HL-60/S4 treated with retinoic acid at 250 ng/mL for 4 days and 3 days (cell line): ENCODE results near the gene SDHD.
"Not testable (repeated sequence)": the region's sequence is repeated elsewhere in the genome, so short reads cannot be mapped to it uniquely, and the experiment has no call there.

Source experiments
- in situ Hi-C: fragments of 300-500 bp; cut with MboI; formaldehyde crosslinking; loops from 2 replicates; pipeline ENCODE4 v1.7.0; 2022; ENCODE audit warnings: low sequenced_read_pairs

SDHD gene

GRCh38 chr11:112086422-112087191 is at the start of gene SDHD, which contains the start of gene TIMM8B:
Gene SDHD (plus strand): TSS chr11:112086873. CDS start chr11:112086908, 35 bp downstream.
Gene TIMM8B (minus strand): TSS chr11:112086756. CDS start chr11:112086723, 33 bp downstream.
- in situ Hi-C loops: no loop called here

GRCh38 chr11:112037527-112037926 is 49.1 kb upstream of the SDHD start:
- in situ Hi-C loops: no loop called here

GRCh38 chr11:112042161-112042960 is 44.3 kb upstream of the SDHD start:
- in situ Hi-C loops: no loop called here

GRCh38 chr11:112042961-112043304 is 43.7 kb upstream of the SDHD start:
- in situ Hi-C loops: no loop called here

GRCh38 chr11:112044961-112045360 is 41.7 kb upstream of the SDHD start:
- in situ Hi-C loops: no loop called here

- in situ Hi-C loops: not testable (repeated sequence)
These were observed 40.0 kb upstream of the SDHD start for GRCh38 chr11:112046647-112047046.

GRCh38 chr11:112048256-112048655 is 38.4 kb upstream of the SDHD start:
- in situ Hi-C loops: not testable (repeated sequence)

GRCh38 chr11:112049777-112050176 is 36.9 kb upstream of the SDHD start:
- in situ Hi-C loops: no loop called here

GRCh38 chr11:112050721-112051120 is 36.0 kb upstream of the SDHD start:
- in situ Hi-C loops: no loop called here

- in situ Hi-C loops: no loop called here
These were observed 34.9 kb upstream of the SDHD start for GRCh38 chr11:112051768-112052167.

- in situ Hi-C loops: no loop called here
These were observed 29.5 kb upstream of the SDHD start for GRCh38 chr11:112057170-112057569.

- in situ Hi-C loops: no loop called here
These were observed 28.6 kb upstream of the SDHD start for GRCh38 chr11:112058103-112058502.

- in situ Hi-C loops: no loop called here
These were observed 23.8 kb upstream of the SDHD start for GRCh38 chr11:112062923-112063322.

GRCh38 chr11:112073941-112074811 is 12.5 kb upstream of the SDHD start, which contains the start of the genes NKAPD1 and PIH1D2:
Gene NKAPD1 (plus strand): TSS chr11:112074299. CDS start chr11:112075575, 1,276 bp downstream.
Gene PIH1D2 (minus strand): TSS chr11:112074017. CDS start chr11:112073174, 843 bp downstream.
- in situ Hi-C loops: no loop called here

GRCh38 chr11:112082729-112083128 is 3.9 kb upstream of the SDHD start:
- in situ Hi-C loops: no loop called here

GRCh38 chr11:112085822-112086421 is 751 bp upstream of the SDHD start:
- in situ Hi-C loops: no loop called here

GRCh38 chr11:112087212-112087611 is 539 bp downstream of the SDHD start:
- in situ Hi-C loops: no loop called here

- in situ Hi-C loops: not testable (repeated sequence)
These were observed 8.6 kb downstream of the SDHD start for GRCh38 chr11:112095302-112095701.

GRCh38 chr11:112096194-112096593 is 9.5 kb downstream of the SDHD start:
- in situ Hi-C loops: no loop called here

GRCh38 chr11:112097734-112098528 is 11.3 kb downstream of the SDHD start:
- in situ Hi-C loops: no loop called here
